Measurements from ENCODE around the gene TMEM163.

GRCh38 chr2:134718817-134719814 is at the start of gene TMEM163:
- no peak for TF ChIP-seq POLR2AphosphoS5 (IDR thresholded peaks at IDR 0.05; ENCODE audit: low read depth, low read length)
- no peak for TF ChIP-seq EZH2 (IDR thresholded peaks at IDR 0.05)
- TF ChIP-seq CTCF (IDR thresholded peaks at IDR 0.05 in 2 of 3, conservative IDR thresholded peaks at IDR 0.05 in 1 of 3; ENCODE audit: borderline replicate concordance in 1 of 3, insufficient read depth in 1 of 3, low read depth in 2 of 3, low read length in 2 of 3) = no peak
- TF ChIP-seq ATF3 (IDR thresholded peaks at IDR 0.05) = no peak
- TF ChIP-seq REST (IDR thresholded peaks at IDR 0.05; ENCODE audit: low read depth) = no peak
- TF ChIP-seq YY1 (IDR thresholded peaks at IDR 0.05; ENCODE audit: extremely low read depth, insufficient replicate concordance, low read depth, low read length) = no peak
- TF ChIP-seq EZH2phosphoT487 (IDR thresholded peaks at IDR 0.05; ENCODE audit: borderline replicate concordance) = no peak

Data from HCT116 (cell line).